Parathyroid adenoma (tissue), 2 donors: ENCODE measurements around the gene DNAJA2.

Experiments used
- H2AFZ ChIP-seq: fragments of 300-600 bp; sonication (generic); one replicate; pipeline ENCODE4 v1.7.0; 2017; ENCODE audit warnings: antibody characterized with exemption, mild to moderate bottlenecking
- H3K27ac ChIP-seq: fragments of 300-600 bp; sonication (generic); one replicate; pipeline ENCODE4 v1.7.0; 2017
- H3K27me3 ChIP-seq: fragments of 300-600 bp; sonication (generic); one replicate; pipeline ENCODE4 v1.7.0; 2017; ENCODE audit warnings: low read length; ENCODE audit not compliant: control insufficient read depth, insufficient read depth
- H3K36me3 ChIP-seq: fragments of 300-600 bp; sonication (generic); one replicate; pipeline ENCODE4 v1.7.0; 2017; ENCODE audit warnings: low read length; ENCODE audit not compliant: control insufficient read depth, insufficient read depth
- H3K4me1 ChIP-seq: fragments of 300-600 bp; sonication (generic); one replicate; pipeline ENCODE4 v1.7.0; 2017; ENCODE audit warnings: control low read depth
- H3K4me2 ChIP-seq: fragments of 300-600 bp; sonication (generic); one replicate; pipeline ENCODE4 v1.7.0; 2017; ENCODE audit warnings: low read length
- H3K4me3 ChIP-seq: fragments of 300-600 bp; sonication (generic); one replicate; pipeline ENCODE4 v1.7.0; 2017; ENCODE audit warnings: low read depth, low read length
- H3K79me2 ChIP-seq: fragments of 300-600 bp; sonication (generic); one replicate; pipeline ENCODE4 v1.7.0; 2017; ENCODE audit warnings: control low read depth
- H3K9ac ChIP-seq: fragments of 300-600 bp; sonication (generic); one replicate; pipeline ENCODE4 v1.7.0; 2017; ENCODE audit warnings: mild to moderate bottlenecking
- H3K9me3 ChIP-seq: fragments of 300-600 bp; sonication (generic); one replicate; pipeline ENCODE4 v1.7.0; 2017; ENCODE audit warnings: low read length; ENCODE audit not compliant: control insufficient read depth
- TF ChIP-seq, protein P1 (sequence below): fragments of 300-600 bp; sonication (generic); IDR thresholded peaks from one replicate; pipeline ENCODE4 v1.7.0; 2017; ENCODE audit warnings: antibody characterized with exemption, mild to moderate bottlenecking
- donor health status: primary hyperparathyroidism.

DNAJA2 gene

DNA sequence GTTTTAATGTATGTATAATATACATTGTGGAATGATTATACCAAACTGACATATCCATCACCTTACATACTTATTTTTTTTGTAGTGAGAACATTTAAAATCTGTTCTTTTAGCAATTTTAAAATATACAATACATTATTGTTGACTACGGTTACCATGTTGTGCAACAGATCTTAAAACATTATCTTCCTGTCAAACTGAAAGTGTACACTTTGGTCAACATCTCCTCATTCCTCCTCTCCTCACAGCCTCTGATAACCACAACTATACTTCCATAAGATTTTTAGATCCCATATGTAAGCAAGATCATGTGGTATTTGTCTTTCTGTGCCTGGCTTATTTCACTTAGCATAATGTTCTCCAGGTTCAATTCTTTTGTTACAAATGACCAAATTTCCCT, 7.5 kb upstream of the DNAJA2 start:
- Histone ChIP-seq H2AFZ (no peak overlapping the region), H3K4me1 (no peaks in the 10 kb centered on the region), H3K9me3 (no peaks in the 10 kb centered on the region), H3K36me3 (no peaks in the 10 kb centered on the region), H3K79me2 (no peaks in the 10 kb centered on the region), H3K9ac (no peak overlapping the region), H3K27me3 (no peaks in the 10 kb centered on the region), H3K4me3 (no peak overlapping the region), H3K4me2 (no peak overlapping the region), H3K27ac (no peak overlapping the region)
- TF ChIP-seq, protein P1, sequence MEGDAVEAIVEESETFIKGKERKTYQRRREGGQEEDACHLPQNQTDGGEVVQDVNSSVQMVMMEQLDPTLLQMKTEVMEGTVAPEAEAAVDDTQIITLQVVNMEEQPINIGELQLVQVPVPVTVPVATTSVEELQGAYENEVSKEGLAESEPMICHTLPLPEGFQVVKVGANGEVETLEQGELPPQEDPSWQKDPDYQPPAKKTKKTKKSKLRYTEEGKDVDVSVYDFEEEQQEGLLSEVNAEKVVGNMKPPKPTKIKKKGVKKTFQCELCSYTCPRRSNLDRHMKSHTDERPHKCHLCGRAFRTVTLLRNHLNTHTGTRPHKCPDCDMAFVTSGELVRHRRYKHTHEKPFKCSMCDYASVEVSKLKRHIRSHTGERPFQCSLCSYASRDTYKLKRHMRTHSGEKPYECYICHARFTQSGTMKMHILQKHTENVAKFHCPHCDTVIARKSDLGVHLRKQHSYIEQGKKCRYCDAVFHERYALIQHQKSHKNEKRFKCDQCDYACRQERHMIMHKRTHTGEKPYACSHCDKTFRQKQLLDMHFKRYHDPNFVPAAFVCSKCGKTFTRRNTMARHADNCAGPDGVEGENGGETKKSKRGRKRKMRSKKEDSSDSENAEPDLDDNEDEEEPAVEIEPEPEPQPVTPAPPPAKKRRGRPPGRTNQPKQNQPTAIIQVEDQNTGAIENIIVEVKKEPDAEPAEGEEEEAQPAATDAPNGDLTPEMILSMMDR: no peak

GRCh38 chr16:46976550-46976949, 3.1 kb upstream of the DNAJA2 start:
- TF ChIP-seq, protein P1: no peak
- no peak overlapping the region for H3K27ac ChIP-seq
- peaks cover 2% of the 10 kb centered on the region for H3K79me2 ChIP-seq
- H3K4me3 ChIP-seq: no peak overlapping the region
- no peaks in the 10 kb centered on the region for H3K9me3 ChIP-seq
- no peak overlapping the region for H2AFZ ChIP-seq
- H3K4me2 ChIP-seq: peak overlapping the region; percentile 8
- H3K9ac ChIP-seq: no peak overlapping the region
- no peaks in the 10 kb centered on the region for H3K4me1 ChIP-seq
- H3K27me3 ChIP-seq: no peaks in the 10 kb centered on the region
- H3K36me3 ChIP-seq: no peaks in the 10 kb centered on the region

- Histone ChIP-seq H3K9me3 (no peaks in the 10 kb centered on the region), H3K36me3 (no peaks in the 10 kb centered on the region), H2AFZ (no peak overlapping the region), H3K4me1 (no peaks in the 10 kb centered on the region), H3K4me3 (no peak overlapping the region), H3K4me2 (no peak overlapping the region), H3K27ac (no peak overlapping the region), H3K27me3 (no peaks in the 10 kb centered on the region), H3K9ac (no peak overlapping the region), H3K79me2 (peaks cover 5% of the 10 kb centered on the region)
- TF ChIP-seq, protein P1: no peak
Measured at GRCh38 chr16:46975908-46976470, 2.5 kb upstream of the DNAJA2 start.

DNA sequence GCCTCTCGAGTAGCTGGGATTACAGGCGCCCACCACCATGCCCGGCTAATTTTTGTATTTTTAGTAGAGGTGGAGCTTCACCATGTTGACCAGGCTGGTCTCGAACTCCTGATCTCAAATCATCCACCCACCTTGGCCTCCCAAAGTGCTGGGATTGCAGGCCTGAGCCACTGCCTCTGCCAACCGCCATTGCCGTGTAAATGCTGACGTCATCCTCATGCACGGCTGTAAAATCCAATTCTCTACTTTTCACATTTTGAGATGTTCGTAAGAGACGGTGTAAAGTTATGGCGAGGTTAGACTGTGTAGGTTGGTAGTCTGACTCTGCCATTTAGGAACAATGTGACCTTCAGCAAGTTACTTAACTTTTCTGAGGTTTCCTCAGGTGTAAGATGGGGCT, 1.7 kb upstream of the DNAJA2 start:
- H3K4me2 ChIP-seq: no peak overlapping the region
- no peak overlapping the region for H3K4me3 ChIP-seq
- no peaks in the 10 kb centered on the region for H3K9me3 ChIP-seq
- H3K4me1 ChIP-seq: no peaks in the 10 kb centered on the region
- peaks cover 9% of the 10 kb centered on the region for H3K79me2 ChIP-seq
- H2AFZ ChIP-seq: no peak overlapping the region
- H3K36me3 ChIP-seq: no peaks in the 10 kb centered on the region
- TF ChIP-seq, protein P1: no peak
- no peaks in the 10 kb centered on the region for H3K27me3 ChIP-seq
- no peak overlapping the region for H3K9ac ChIP-seq
- H3K27ac ChIP-seq: no peak overlapping the region

DNA sequence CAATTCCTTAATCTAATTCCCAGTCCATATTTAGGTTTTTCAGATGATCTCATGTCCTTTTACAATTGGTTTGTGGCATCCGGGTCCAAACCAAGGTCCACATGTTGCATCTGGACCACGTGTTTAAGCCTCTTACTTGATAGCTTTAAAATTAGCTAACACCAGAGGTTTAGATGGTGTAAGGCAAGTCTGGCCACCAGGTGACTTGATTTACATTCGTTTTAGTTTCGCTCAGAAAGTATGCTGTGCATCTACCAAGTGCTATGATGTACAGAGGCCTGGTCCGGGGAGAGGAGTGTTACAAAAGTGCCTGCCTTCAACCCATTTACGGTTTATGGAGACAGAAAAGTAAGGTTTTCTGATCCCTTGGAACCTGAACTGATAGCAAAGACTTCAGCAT, 878 bp upstream of the DNAJA2 start:
- Histone ChIP-seq H3K36me3 (no peaks in the 10 kb centered on the region), H3K9ac (no peak overlapping the region), H3K4me1 (no peaks in the 10 kb centered on the region), H3K27me3 (no peaks in the 10 kb centered on the region), H3K79me2 (peaks cover 14% of the 10 kb centered on the region), H3K9me3 (no peaks in the 10 kb centered on the region), H3K27ac (peak overlapping the region; percentile 96), H2AFZ (peak overlapping the region; percentile 92), H3K4me2 (peak overlapping the region; percentile 86), H3K4me3 (peak overlapping the region; percentile 80)
- TF ChIP-seq, protein P1: no peak
